ENCODE measurements around the gene GDF11. TPM values are rescaled to one million over a fixed set of nuclear protein-coding genes. Genes with fewer than 3 reads are reported as not detected.

The GDF11 gene
- total and polyA plus RNA-seq, 2 of the 8 experiments (the other 6 are each of a cell fraction or from before 2014, with no cell fraction given): 12.1 to 15.1 TPM

GRCh38 chr12:55696796-55697462 is 46.0 kb upstream of the GDF11 start (continued):
- TF ChIP-seq RNF2 (IDR thresholded peaks at IDR 0.05; ENCODE audit: borderline replicate concordance, low read depth, low read length, missing control alignments, poor library complexity, severe bottlenecking): no peak
- TF ChIP-seq POU5F1 (IDR thresholded peaks at IDR 0.05; ENCODE audit: low read depth, low read length): no peak
- TF ChIP-seq TBP (IDR thresholded peaks at IDR 0.05; ENCODE audit: low read depth, low read length): no peak
- TF ChIP-seq EP300 (IDR thresholded peaks at IDR 0.05; ENCODE audit: borderline replicate concordance in 1 of 2, low read depth in 2 of 2, low read length in 2 of 2): no peak
- TF ChIP-seq NRF1 (IDR thresholded peaks at IDR 0.05; ENCODE audit: low read depth, low read length): no peak
- TF ChIP-seq SP4 (IDR thresholded peaks at IDR 0.05; ENCODE audit: low read length): no peak
- no peak for TF ChIP-seq SRF (IDR thresholded peaks at IDR 0.05; ENCODE audit: low read depth, low read length)
- TF ChIP-seq, protein P1, sequence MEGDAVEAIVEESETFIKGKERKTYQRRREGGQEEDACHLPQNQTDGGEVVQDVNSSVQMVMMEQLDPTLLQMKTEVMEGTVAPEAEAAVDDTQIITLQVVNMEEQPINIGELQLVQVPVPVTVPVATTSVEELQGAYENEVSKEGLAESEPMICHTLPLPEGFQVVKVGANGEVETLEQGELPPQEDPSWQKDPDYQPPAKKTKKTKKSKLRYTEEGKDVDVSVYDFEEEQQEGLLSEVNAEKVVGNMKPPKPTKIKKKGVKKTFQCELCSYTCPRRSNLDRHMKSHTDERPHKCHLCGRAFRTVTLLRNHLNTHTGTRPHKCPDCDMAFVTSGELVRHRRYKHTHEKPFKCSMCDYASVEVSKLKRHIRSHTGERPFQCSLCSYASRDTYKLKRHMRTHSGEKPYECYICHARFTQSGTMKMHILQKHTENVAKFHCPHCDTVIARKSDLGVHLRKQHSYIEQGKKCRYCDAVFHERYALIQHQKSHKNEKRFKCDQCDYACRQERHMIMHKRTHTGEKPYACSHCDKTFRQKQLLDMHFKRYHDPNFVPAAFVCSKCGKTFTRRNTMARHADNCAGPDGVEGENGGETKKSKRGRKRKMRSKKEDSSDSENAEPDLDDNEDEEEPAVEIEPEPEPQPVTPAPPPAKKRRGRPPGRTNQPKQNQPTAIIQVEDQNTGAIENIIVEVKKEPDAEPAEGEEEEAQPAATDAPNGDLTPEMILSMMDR (IDR thresholded peaks at IDR 0.05; ENCODE audit: control extremely low read depth in 1 of 3, insufficient read depth in 1 of 3, low read depth in 1 of 3, low read length in 3 of 3): no peak
- TF ChIP-seq HDAC2 (IDR thresholded peaks at IDR 0.05; ENCODE audit: borderline replicate concordance in 1 of 2, low read depth in 2 of 2, low read length in 2 of 2): no peak

All from H1 (cell line).